ENCODE data around the gene SMIM10L1. TPM values are rescaled to one million over a fixed set of nuclear protein-coding genes. Genes with fewer than 3 reads are reported as not detected.
A peak's percentile ranks its signal among the peaks of the same experiment; 100 is the strongest.

The SMIM10L1 gene
- 10 to 100 TPM in 1 of 3 donors, 1 to 10 TPM in 2; 7.9 to 12.5 (median 9.5) TPM for total RNA-seq
- long read RNA-seq, donor 1, full-length matches to known transcripts = 56 of 57 reads
- long read RNA-seq, donor 1, partial matches to known transcripts = 0 of 57 reads
- long read RNA-seq, donor 1, other reads (novel, unspliced or antisense) = 1 of 57 reads
- long read RNA-seq, donor 2, full-length matches to known transcripts = 32 of 32 reads
- long read RNA-seq, donor 2, partial matches to known transcripts = 0 of 32 reads
- long read RNA-seq, donor 2, other reads (novel, unspliced or antisense) = 0 of 32 reads

DNA sequence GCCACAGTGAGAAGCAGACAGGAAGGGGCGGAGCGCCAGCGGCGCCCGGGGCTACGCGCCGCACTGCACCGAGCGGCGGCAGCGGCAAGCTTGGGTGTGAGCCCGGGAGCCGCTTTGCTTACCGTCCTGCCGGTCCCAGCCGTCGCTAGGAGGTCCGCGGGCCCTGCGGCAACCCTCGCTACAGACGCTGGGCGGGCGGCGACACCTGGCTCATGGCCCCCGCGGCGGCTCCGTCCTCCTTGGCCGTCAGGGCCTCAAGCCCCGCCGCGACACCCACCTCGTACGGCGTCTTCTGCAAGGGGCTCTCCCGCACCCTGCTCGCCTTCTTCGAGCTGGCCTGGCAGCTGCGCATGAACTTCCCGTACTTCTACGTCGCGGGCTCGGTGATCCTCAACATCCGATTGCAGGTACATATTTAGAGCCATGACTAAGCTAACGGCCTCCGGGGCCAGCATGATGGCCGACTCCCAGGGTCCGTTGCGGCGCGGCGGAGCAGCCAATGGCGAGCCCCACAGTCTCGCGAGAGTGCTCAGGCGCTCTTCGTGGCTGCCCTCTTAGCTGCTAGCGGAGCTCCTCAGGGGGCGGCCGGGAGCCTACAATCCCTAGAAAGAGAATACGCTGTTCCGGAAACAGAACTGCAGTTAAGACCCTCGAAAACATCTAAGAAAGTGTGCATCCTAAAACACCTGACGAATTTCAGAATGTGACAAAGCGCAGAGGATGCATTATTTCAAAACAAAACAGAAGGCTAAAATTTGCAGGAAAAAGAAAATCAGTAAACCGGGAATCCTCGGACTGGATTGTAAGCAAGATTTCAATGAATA is at the start of gene SMIM10L1:
Gene SMIM10L1 (plus strand): TSS at position 50 of the 824 bp plus-strand sequence. CDS start 163 bp downstream, at position 213.
- Histone ChIP-seq H3K4me3 (peak within 1 kb of the TSS; percentile 97), H3K4me1 (ENCODE audit: low read depth) (peaks cover 5% of the 10 kb centered on the region), H3K36me3 (ENCODE audit: low read depth) (no peaks in the 10 kb centered on the region), H3K9me3 (no peaks in the 10 kb centered on the region)
- intact Hi-C loops (cut with DNase I, micrococcal nuclease) = no loop called here
- TF ChIP-seq, protein P1, sequence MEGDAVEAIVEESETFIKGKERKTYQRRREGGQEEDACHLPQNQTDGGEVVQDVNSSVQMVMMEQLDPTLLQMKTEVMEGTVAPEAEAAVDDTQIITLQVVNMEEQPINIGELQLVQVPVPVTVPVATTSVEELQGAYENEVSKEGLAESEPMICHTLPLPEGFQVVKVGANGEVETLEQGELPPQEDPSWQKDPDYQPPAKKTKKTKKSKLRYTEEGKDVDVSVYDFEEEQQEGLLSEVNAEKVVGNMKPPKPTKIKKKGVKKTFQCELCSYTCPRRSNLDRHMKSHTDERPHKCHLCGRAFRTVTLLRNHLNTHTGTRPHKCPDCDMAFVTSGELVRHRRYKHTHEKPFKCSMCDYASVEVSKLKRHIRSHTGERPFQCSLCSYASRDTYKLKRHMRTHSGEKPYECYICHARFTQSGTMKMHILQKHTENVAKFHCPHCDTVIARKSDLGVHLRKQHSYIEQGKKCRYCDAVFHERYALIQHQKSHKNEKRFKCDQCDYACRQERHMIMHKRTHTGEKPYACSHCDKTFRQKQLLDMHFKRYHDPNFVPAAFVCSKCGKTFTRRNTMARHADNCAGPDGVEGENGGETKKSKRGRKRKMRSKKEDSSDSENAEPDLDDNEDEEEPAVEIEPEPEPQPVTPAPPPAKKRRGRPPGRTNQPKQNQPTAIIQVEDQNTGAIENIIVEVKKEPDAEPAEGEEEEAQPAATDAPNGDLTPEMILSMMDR (IDR thresholded peaks at IDR 0.05) = no peak
- DNase-seq (peak; percentile 92 to 95 (median 94)), ATAC-seq (peak; percentile 100)

DNA sequence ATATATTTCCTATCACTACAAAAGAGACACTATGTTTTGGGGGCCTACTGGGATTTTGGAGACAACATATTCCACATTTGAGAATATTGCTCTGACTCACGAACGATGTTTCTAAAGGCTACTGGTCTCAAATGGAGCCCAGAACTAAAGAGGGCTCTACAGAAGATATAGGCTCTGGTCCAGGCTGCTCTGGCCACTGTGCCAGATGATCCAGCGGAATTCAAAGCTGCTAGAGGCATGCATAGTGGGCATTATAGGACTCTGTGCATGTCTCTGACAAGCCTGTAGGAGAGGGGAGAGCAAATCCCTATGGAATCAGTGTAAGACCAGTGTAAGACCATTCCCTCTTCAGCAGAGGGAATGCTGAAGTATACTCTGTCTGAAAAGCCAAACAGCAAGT is 40.6 kb upstream of the SMIM10L1 start:
- Histone ChIP-seq H3K4me3 (no peak overlapping the region), H3K4me1 (ENCODE audit: low read depth) (no peaks in the 10 kb centered on the region), H3K9me3 (no peaks in the 10 kb centered on the region), H3K36me3 (ENCODE audit: low read depth) (no peaks in the 10 kb centered on the region)
- intact Hi-C loops (cut with DNase I, micrococcal nuclease) = no loop called here
- no peak for DNase-seq
- ATAC-seq = no peak
- TF ChIP-seq, protein P1 (IDR thresholded peaks at IDR 0.05) = no peak

DNA sequence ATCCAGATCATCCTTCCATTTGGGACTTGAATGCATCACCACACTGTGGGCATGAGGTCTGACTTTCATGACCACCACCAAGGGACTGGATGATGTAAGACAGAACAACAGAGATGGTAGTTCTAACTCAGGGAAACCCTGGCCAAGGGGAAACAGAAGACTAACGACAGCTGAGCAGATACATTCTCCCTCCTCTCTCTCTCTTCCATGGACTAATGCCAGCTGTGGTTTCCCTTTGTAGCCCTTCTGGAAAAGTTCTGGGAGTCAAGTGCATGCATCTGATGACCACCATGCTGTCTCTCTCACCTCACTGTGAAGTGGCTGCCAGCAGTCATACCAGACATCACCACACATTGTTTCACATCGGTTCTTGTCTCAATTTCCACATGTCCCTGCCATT is 40.0 kb upstream of the SMIM10L1 start:
- intact Hi-C loops (cut with DNase I, micrococcal nuclease) = no loop called here
- Histone ChIP-seq H3K4me3 (no peak overlapping the region), H3K4me1 (ENCODE audit: low read depth) (no peaks in the 10 kb centered on the region), H3K9me3 (no peaks in the 10 kb centered on the region), H3K36me3 (ENCODE audit: low read depth) (no peaks in the 10 kb centered on the region)
- no peak for DNase-seq
- TF ChIP-seq, protein P1 (IDR thresholded peaks at IDR 0.05) = no peak
- ATAC-seq = no peak

DNA sequence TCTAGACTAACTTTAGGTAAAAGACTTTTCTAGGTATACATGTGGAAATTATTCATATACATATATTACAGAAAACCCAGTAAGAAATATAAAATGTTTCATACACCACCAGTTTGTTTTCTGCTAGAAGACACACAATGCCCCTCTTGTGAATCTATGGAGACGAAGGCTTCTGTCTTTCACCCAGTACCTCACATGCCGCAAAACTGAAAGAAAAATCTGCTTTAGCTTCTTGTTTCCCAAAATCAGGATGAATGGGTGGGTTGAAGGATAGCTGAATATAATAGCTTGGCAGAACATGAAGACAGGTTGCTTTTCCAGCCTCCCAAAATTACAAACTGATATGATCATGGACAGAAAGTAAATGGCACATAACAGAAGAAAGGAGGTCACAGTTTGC is 37.8 kb upstream of the SMIM10L1 start:
- H3K4me1 ChIP-seq (ENCODE audit: low read depth) = no peaks in the 10 kb centered on the region
- TF ChIP-seq, protein P1 (IDR thresholded peaks at IDR 0.05) = no peak
- H3K36me3 ChIP-seq (ENCODE audit: low read depth) = no peaks in the 10 kb centered on the region
- intact Hi-C loops (cut with DNase I, micrococcal nuclease) = no loop called here
- no peak for ATAC-seq
- H3K4me3 ChIP-seq = no peak overlapping the region
- H3K9me3 ChIP-seq = no peaks in the 10 kb centered on the region
- no peak for DNase-seq

DNA sequence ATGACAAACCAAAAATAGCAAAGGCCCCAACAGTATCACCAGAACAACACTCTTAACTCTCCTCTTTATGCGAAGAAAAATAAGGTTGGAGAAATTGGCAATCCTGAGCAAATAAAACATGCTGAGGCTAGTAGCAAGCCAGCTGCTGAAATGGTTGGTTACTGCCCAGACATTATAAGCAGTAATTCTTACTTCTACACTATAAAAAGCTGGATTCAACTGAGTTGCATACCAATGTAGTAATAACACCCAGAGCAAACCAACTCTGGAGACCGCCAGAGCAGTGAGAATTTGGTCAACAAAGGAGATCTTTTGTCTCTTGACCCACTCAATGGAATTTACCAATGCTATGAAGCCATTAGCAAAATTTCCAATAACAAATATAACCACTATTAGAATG is 37.2 kb upstream of the SMIM10L1 start:
- TF ChIP-seq, protein P1 (IDR thresholded peaks at IDR 0.05) = no peak
- DNase-seq (no peak), ATAC-seq (no peak)
- intact Hi-C loops (cut with DNase I, micrococcal nuclease) = no loop called here
- H3K9me3 ChIP-seq = no peaks in the 10 kb centered on the region
- no peaks in the 10 kb centered on the region for H3K36me3 ChIP-seq (ENCODE audit: low read depth)
- no peaks in the 10 kb centered on the region for H3K4me1 ChIP-seq (ENCODE audit: low read depth)
- no peak overlapping the region for H3K4me3 ChIP-seq
